Measurements from ENCODE around the gene CHID1.

The CHID1 gene

DNA sequence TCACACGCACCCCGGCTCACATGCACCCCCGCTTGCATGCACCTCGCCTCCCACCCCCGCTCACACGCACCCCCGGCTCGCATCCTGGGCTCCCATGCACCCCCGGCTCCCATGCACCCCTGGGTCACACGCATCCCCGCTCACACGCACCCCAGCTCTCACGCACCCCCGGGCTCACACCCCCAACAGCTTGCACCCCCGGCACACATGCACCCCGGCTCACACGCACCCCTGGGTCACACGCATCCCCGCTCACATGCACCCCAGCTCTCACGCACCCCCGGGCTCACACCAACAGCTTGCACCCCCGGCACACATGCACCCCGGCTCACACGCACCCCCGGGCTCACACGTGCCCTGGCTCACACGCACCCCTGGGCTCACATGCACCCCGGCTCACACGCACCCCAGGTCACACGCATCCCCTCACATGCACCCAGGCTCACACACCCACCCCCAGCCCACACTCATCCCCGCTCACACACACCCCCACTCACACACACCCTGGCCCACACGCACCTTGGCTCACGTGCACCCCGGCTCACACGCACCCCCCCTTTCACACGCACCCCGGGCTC is 51.8 kb downstream of the CHID1 start:
- TF ChIP-seq, protein P1, sequence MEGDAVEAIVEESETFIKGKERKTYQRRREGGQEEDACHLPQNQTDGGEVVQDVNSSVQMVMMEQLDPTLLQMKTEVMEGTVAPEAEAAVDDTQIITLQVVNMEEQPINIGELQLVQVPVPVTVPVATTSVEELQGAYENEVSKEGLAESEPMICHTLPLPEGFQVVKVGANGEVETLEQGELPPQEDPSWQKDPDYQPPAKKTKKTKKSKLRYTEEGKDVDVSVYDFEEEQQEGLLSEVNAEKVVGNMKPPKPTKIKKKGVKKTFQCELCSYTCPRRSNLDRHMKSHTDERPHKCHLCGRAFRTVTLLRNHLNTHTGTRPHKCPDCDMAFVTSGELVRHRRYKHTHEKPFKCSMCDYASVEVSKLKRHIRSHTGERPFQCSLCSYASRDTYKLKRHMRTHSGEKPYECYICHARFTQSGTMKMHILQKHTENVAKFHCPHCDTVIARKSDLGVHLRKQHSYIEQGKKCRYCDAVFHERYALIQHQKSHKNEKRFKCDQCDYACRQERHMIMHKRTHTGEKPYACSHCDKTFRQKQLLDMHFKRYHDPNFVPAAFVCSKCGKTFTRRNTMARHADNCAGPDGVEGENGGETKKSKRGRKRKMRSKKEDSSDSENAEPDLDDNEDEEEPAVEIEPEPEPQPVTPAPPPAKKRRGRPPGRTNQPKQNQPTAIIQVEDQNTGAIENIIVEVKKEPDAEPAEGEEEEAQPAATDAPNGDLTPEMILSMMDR (IDR thresholded peaks at IDR 0.05), result no peak
- Mint-ChIP-seq H3K9me3 (no peaks in the 10 kb centered on the region), H3K4me3 (no peak overlapping the region), H3K27me3 (ENCODE audit: low read depth, poor library complexity) (no peaks in the 10 kb centered on the region), H3K36me3 (ENCODE audit: low read depth) (no peaks in the 10 kb centered on the region), H3K4me1 (peaks cover 47% of the 10 kb centered on the region), H3K27ac (no peak overlapping the region)
- no peak for DNase-seq

DNA sequence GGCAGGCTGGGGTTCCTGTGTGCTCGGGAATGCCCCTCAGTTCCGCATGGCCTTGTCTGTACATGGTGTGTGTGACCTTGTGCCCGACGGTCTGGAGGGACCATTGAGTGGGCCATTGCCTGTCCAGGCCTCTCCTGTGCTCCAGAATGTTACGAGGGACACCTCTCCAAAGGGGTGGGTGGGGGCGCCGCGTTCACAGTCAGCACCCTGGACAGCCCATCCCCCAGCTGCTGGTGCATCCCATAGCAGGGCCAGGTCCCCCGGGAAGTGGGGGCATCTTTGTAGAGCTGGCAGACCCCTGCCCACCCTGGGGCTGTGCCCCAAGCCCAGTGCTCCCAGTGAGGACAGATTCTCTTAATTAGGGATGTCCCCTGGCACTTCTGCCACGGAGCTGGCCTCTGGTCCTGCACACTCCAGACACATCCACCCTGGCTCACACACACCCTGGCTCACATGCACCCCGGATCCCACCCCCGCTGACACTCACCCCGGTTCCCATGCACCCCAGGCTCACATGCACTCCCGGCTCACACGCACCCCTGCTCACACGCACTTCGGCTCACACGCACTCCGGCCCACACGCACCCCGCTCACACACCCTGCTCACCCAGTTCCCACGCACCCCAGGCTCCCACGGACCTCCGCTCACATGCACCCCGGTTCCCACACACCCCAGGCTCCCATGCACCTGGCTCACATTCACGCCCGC is 52.4 kb downstream of the CHID1 start:
- Mint-ChIP-seq H3K36me3 (ENCODE audit: low read depth) (no peaks in the 10 kb centered on the region), H3K4me1 (peaks cover 42% of the 10 kb centered on the region), H3K4me3 (no peak overlapping the region), H3K27ac (no peak overlapping the region), H3K9me3 (no peaks in the 10 kb centered on the region), H3K27me3 (ENCODE audit: low read depth, poor library complexity) (no peaks in the 10 kb centered on the region)
- TF ChIP-seq, protein P1 (IDR thresholded peaks at IDR 0.05), result no peak
- DNase-seq, result no peak

DNA sequence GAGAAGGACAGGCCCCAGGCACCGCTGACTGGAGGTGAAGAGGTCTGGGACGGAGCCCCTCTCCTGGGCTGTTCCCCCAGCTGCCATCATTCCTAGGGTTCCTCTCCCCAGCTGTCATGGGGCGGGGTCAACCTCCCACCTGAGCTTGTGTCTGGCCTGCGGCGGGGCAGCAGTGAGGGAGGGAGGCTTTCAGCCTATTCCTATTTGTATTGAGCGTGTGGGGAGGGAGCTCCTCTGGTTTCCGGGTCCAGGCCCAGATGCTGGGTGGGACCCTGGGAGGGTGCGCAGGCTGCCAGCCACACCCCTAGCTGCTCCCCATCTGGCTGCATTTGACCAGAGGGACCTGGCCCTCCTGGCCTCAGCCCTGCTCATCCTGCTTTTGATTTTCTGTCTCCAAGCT is 54.2 kb downstream of the CHID1 start:
- Mint-ChIP-seq H3K4me3 (no peak overlapping the region), H3K9me3 (no peaks in the 10 kb centered on the region), H3K27ac (no peak overlapping the region), H3K27me3 (ENCODE audit: low read depth, poor library complexity) (peaks cover 11% of the 10 kb centered on the region), H3K36me3 (ENCODE audit: low read depth) (no peaks in the 10 kb centered on the region), H3K4me1 (peaks cover 31% of the 10 kb centered on the region)
- DNase-seq, result no peak
- TF ChIP-seq, protein P1 (IDR thresholded peaks at IDR 0.05), result no peak

DNA sequence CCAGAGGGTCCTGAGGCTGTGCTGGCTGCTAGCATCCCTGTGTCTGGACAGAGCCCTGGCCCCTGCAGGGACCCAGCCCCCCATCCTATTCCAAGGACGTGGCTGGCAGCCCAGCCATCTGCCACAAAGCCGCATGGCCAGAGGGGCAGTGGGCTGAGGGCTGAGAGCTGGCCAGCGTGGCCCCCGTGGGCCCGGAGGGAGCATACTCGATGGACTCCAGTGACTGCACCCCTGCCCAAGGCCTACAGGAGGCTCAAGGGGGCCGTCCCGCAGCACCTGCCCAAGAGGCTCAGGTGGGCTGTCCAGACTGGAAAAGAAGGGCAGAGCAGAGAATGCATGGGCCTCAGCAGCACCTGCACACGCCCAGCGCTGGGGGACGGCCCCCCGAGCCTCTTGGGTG is 54.8 kb downstream of the CHID1 start:
- peaks cover 11% of the 10 kb centered on the region for H3K27me3 Mint-ChIP-seq (ENCODE audit: low read depth, poor library complexity)
- TF ChIP-seq, protein P1 (IDR thresholded peaks at IDR 0.05), result no peak
- no peak for DNase-seq
- peaks cover 31% of the 10 kb centered on the region for H3K4me1 Mint-ChIP-seq
- H3K27ac Mint-ChIP-seq, result no peak overlapping the region
- no peaks in the 10 kb centered on the region for H3K9me3 Mint-ChIP-seq
- no peaks in the 10 kb centered on the region for H3K36me3 Mint-ChIP-seq (ENCODE audit: low read depth)
- no peak overlapping the region for H3K4me3 Mint-ChIP-seq

DNA sequence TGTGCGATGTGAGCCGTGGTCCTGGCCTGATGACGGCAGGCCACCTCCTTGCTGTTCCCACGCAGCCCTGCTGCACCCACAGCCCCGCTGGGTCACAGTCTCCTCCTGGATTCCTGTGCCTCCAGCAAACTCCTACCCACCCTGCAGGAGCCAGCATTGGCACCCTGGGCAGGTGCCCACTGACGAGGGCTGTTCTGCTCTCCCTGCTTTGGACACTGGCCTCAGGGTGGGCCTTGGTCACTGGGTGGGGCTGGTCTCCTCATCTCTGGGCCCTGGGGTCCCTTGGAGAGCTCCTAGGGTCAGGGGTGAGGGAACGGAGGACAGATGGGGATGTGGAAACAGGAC is 55.3 kb downstream of the CHID1 start:
- Mint-ChIP-seq H3K27ac (no peak overlapping the region), H3K36me3 (ENCODE audit: low read depth) (no peaks in the 10 kb centered on the region), H3K27me3 (ENCODE audit: low read depth, poor library complexity) (peaks cover 11% of the 10 kb centered on the region), H3K4me3 (no peak overlapping the region), H3K4me1 (peaks cover 31% of the 10 kb centered on the region), H3K9me3 (no peaks in the 10 kb centered on the region)
- DNase-seq, result no peak
- TF ChIP-seq, protein P1 (IDR thresholded peaks at IDR 0.05), result no peak
